Measurements from ENCODE around the gene NXPE3.

NXPE3 gene

DNA sequence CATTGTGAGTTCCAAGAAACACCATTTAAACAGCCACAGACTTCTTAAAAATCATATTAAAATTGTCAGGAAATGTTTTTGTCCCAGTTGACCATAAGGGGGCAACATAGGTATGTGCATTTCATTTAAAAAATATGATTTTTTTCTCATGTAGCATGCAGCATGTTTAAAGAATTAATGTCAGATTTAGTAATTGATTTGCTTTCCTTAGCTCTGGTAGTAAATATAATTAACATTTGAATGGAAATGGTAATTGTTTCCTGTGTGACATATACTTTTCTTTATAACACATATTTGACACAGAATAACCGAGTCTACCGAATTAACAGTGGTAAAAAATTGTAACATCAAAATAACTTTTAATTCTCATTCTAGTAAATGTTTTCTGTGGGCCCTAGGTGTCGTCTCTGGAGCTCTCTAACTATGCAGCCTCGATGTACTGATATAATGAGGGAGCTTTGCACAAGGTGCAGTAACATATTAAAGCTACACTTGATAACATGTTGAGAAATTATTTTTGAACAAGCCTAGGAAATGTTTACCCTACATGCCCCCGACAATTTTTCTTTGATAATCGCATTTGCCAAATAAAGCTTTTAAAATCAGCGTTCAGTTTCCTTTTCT lies 34.9 kb downstream of the NXPE3 start:
- DNase-seq (ENCODE audit: low read depth), result peak; percentile 39
- TF ChIP-seq CTCF (IDR thresholded peaks at IDR 0.05; ENCODE audit: insufficient read depth, low read depth, low read length, missing control alignments), result peak; percentile 45
- H3K4me3 ChIP-seq (ENCODE audit: low read length), result no peak overlapping the region

- TF ChIP-seq CTCF (IDR thresholded peaks at IDR 0.05; ENCODE audit: insufficient read depth, low read depth, low read length, missing control alignments), result no peak
- no peak overlapping the region for H3K4me3 ChIP-seq (ENCODE audit: low read length)
- DNase-seq (ENCODE audit: low read depth), result no peak
Measured at GRCh38 chr3:101814835-101815234, 35.8 kb downstream of the NXPE3 start.

- no peak for TF ChIP-seq CTCF (IDR thresholded peaks at IDR 0.05; ENCODE audit: insufficient read depth, low read depth, low read length, missing control alignments)
Measured at GRCh38 chr3:101816215-101817149, 37.5 kb downstream of the NXPE3 start.

DNA sequence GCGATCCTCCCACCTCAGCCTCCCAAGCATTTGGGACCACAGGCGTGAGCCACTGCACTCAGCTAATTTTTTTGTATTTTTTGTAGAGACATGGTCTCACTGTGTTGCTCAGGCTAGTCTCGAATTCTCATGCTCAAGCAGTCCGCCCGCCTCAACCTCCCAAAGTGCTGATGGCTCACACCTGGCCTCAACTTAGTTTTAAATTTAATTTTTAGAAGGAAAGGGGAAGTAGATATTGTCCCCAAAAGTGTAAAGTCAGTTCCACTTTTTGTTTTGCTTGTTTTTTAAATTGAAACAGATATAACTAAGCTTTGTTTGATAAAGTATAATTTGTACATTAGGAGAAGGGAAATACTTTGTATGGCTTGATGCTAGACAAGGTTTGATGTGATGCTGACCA lies 39.0 kb downstream of the NXPE3 start:
- DNase-seq (ENCODE audit: low read depth), result no peak
- no peak for TF ChIP-seq CTCF (IDR thresholded peaks at IDR 0.05; ENCODE audit: insufficient read depth, low read depth, low read length, missing control alignments)
- H3K4me3 ChIP-seq (ENCODE audit: low read length), result no peak overlapping the region

More at GRCh38 chr3:101816215-101817149, 37.5 kb downstream of the NXPE3 start:
- H3K4me3 ChIP-seq (ENCODE audit: low read length), result no peak overlapping the region
- DNase-seq (ENCODE audit: low read depth), result peak; percentile 87

DNA sequence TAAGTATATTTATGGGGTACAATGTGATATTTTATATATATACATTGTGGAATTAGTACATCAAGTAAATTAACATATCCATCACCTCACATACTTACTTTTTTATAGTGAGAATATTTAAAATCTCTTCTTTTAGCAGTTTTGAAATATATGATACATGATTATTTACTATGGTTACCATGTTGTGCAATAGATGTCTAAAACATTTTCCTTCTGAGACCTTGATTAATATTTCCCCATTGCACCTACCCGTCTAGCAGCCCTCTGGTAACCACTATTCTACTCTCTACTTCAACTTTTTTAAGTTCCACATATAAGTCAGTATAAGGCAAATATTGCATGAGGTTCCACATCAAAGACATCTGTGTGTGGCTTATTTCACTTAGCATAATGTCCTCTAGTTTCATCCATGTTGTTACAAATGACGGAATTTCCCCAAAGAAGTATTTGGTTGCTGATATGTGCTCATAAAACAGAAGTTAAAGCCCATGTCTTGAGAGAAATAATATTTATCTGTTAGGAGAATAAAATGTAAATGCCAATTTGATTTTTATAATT lies 40.7 kb downstream of the NXPE3 start:
- no peak for TF ChIP-seq CTCF (IDR thresholded peaks at IDR 0.05; ENCODE audit: insufficient read depth, low read depth, low read length, missing control alignments)
- DNase-seq (ENCODE audit: low read depth), result no peak

DNA sequence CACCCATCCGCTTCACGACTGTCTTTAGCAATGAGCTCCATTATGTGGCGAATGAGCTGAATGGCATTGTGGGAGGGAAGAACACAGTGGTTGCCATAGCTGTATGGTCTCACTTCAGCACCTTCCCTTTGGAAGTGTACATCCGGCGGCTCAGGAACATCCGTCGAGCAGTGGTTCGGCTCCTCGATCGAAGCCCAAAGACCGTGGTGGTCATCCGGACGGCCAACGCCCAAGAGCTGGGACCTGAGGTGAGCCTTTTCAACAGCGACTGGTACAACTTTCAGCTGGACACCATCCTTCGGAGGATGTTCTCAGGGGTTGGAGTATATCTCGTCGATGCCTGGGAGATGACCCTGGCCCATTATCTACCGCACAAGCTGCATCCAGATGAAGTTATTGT lies 42.5 kb downstream of the NXPE3 start:
- no peak for TF ChIP-seq CTCF (IDR thresholded peaks at IDR 0.05; ENCODE audit: insufficient read depth, low read depth, low read length, missing control alignments)
- no peak overlapping the region for H3K4me3 ChIP-seq (ENCODE audit: low read length)
- DNase-seq (ENCODE audit: low read depth), result no peak

More for the DNA sequence above, 40.7 kb downstream of the NXPE3 start:
- H3K4me3 ChIP-seq (ENCODE audit: low read length), result no peak overlapping the region

Data from epithelial cell of esophagus (primary cell).